H1 (cell line): Measurements from ENCODE around the gene PCDHGB1. TPM values are rescaled to one million over a fixed set of nuclear protein-coding genes. Genes with fewer than 3 reads are reported as not detected.

Experiments
- CTCF ChIA-PET: fragments of 300-600 bp; sonication (Branson Sonifier 250); formaldehyde crosslinking; loops from one replicate; lab custom pipeline; 2021; ENCODE audit not compliant: partially characterized antibody; lab: Charles Lee
- POLR2A ChIA-PET: fragments of 300-600 bp; sonication (Branson Sonifier 250); formaldehyde crosslinking; loops from one replicate; lab custom pipeline; 2021; ENCODE audit warnings: inconsistent platforms; ENCODE audit not compliant: partially characterized antibody; lab: Charles Lee
- DNase-seq, 2 experiments: peaks; one replicate each; pipeline versions ENCODE4 v3.0.0 to v3.0.0-alpha.2; 2010 to 2022; ENCODE audit warnings: low spot score in 2 of 2, low read depth in 1 of 2, mixed read lengths in 1 of 2
- FAIRE-seq: peaks from 2 replicates; lab custom pipeline; 2011; peaks lifted over from hg19 to GRCh38; lab: Jason Lieb, UNC
- H2AFZ ChIP-seq: 2 replicates; pipeline ENCODE4 v1.8.1; 2012; ENCODE audit warnings: low read length, inconsistent platforms
- H2AK5ac ChIP-seq: 2 replicates; pipeline ENCODE4 v1.6.1; 2013; ENCODE audit warnings: low read depth, low read length
- H2BK120ac ChIP-seq: replicated peaks from 2 replicates; pipeline ENCODE3; 2013; ENCODE audit warnings: low read depth, low read length, inconsistent platforms
- H2BK12ac ChIP-seq: 2 replicates; pipeline ENCODE4 v1.6.1; 2013; ENCODE audit warnings: low read depth, low read length
- H2BK15ac ChIP-seq: 2 replicates; pipeline ENCODE4 v1.6.1; 2013; ENCODE audit warnings: low read length
- H2BK20ac ChIP-seq: 2 replicates; pipeline ENCODE4 v1.6.1; 2013; ENCODE audit warnings: low read length
- H2BK5ac ChIP-seq: 2 replicates; pipeline ENCODE4 v1.6.1; 2013; ENCODE audit warnings: low read depth, low read length
- H3K14ac ChIP-seq: 2 replicates; pipeline ENCODE4 v1.6.1; 2013; ENCODE audit warnings: inconsistent platforms; ENCODE audit not compliant: insufficient read length
- H3K18ac ChIP-seq: 2 replicates; pipeline ENCODE4 v1.6.1; 2013; ENCODE audit warnings: low read length; ENCODE audit errors: extremely low read depth
- H3K23ac ChIP-seq: 2 replicates; pipeline ENCODE4 v1.6.1; 2013; ENCODE audit warnings: inconsistent platforms; ENCODE audit not compliant: insufficient read length
- H3K23me2 ChIP-seq: 2 replicates; pipeline ENCODE4 v1.6.1; 2013; ENCODE audit warnings: low read depth, low read length
- H3K27ac ChIP-seq: 2 replicates; pipeline ENCODE4 v1.6.1; 2011; ENCODE audit warnings: low read depth, low read length, inconsistent platforms
- H3K27me3 ChIP-seq, 4 experiments: replicated peaks in 1 of 4; 1 replicate in 1 of 4; 2 replicates in 3 of 4; pipeline versions ENCODE4 v1.6.1 to v1.8.1; 2011 to 2013; ENCODE audit warnings: low read length in 3 of 4, mild to moderate bottlenecking in 3 of 4, inconsistent platforms in 2 of 4, mixed read lengths in 2 of 4, moderate library complexity in 1 of 4; ENCODE audit not compliant: control insufficient read depth in 3 of 4, insufficient read depth in 3 of 4; ENCODE audit errors: extremely low read depth in 1 of 4
- H3K36me3 ChIP-seq, 4 experiments: 2 replicates each; pipeline versions ENCODE4 v1.6.1 to v1.8.1; 2011 to 2013; ENCODE audit warnings: mild to moderate bottlenecking in 4 of 4, low read length in 3 of 4, moderate library complexity in 2 of 4, control low read depth in 1 of 4, inconsistent platforms in 1 of 4; ENCODE audit not compliant: insufficient read depth in 4 of 4, control insufficient read depth in 2 of 4
- H3K4ac ChIP-seq: replicated peaks from 2 replicates; pipeline ENCODE3; 2013; ENCODE audit warnings: low read length, low read depth, mixed read lengths, inconsistent platforms; ENCODE audit not compliant: insufficient read length
- H3K4me1 ChIP-seq, 4 experiments: replicated peaks in 1 of 4; 1 replicate in 1 of 4; 2 replicates in 3 of 4; pipeline versions ENCODE4 v1.6.1 to v1.8.1; 2011 to 2013; ENCODE audit warnings: low read length in 3 of 4, inconsistent platforms in 2 of 4, mixed read lengths in 1 of 4; ENCODE audit not compliant: insufficient read depth in 4 of 4, control insufficient read depth in 3 of 4
- H3K4me2 ChIP-seq, 2 experiments: 2 replicates each; pipeline versions ENCODE4 v1.6.1 to v1.8.1; 2011 to 2013; ENCODE audit warnings: low read depth in 2 of 2, low read length in 2 of 2, control low read depth in 1 of 2, inconsistent platforms in 1 of 2, mild to moderate bottlenecking in 1 of 2; ENCODE audit not compliant: insufficient read depth in 1 of 2
- H3K4me3 ChIP-seq, 4 experiments: fragments of 200-600, 300-600 bp in 1 of 4; sonication (generic), shearing (Covaris generic), sonication (Bioruptor Twin) in 1 of 4; 2 replicates each; pipeline versions ENCODE4 v1.5.1 to v1.8.1; 2011 to 2016; ENCODE audit warnings: low read length in 4 of 4, low read depth in 3 of 4, control low read depth in 2 of 4, inconsistent platforms in 2 of 4, mild to moderate bottlenecking in 2 of 4, mixed read lengths in 1 of 4, moderate library complexity in 1 of 4; ENCODE audit not compliant: insufficient read depth in 2 of 4; ENCODE audit errors: extremely low read depth in 1 of 4
- H3K56ac ChIP-seq: replicated peaks from 2 replicates; pipeline ENCODE3; 2013; ENCODE audit warnings: low read depth, mild to moderate bottlenecking, mixed read lengths, low read length, inconsistent platforms; ENCODE audit not compliant: insufficient read length
- H3K79me1 ChIP-seq: 2 replicates; pipeline ENCODE4 v1.6.1; 2013; ENCODE audit warnings: low read depth, low read length, control low read depth
- H3K79me2 ChIP-seq, 2 experiments: 2 replicates each; pipeline versions ENCODE4 v1.6.1 to v1.8.1; 2012 to 2013; ENCODE audit warnings: low read length in 2 of 2, mild to moderate bottlenecking in 2 of 2, inconsistent platforms in 1 of 2; ENCODE audit not compliant: insufficient read depth in 2 of 2, control insufficient read depth in 1 of 2
- H3K9ac ChIP-seq, 4 experiments: replicated peaks in 1 of 4; 1 replicate in 1 of 4; 2 replicates in 3 of 4; pipeline versions ENCODE4 v1.6.1 to v1.8.1; 2011 to 2013; ENCODE audit warnings: low read depth in 3 of 4, low read length in 3 of 4, control low read depth in 2 of 4, mild to moderate bottlenecking in 2 of 4, moderate library complexity in 2 of 4, inconsistent platforms in 1 of 4; ENCODE audit errors: extremely low read depth in 1 of 4
- H3K9me3 ChIP-seq, 2 experiments: 2 replicates each; pipeline versions ENCODE4 v1.6.1 to v1.8.1; 2012 to 2013; ENCODE audit warnings: mild to moderate bottlenecking in 2 of 2, moderate library complexity in 2 of 2, control low read depth in 1 of 2, inconsistent platforms in 1 of 2, low read depth in 1 of 2, low read length in 1 of 2, mixed read lengths in 1 of 2; ENCODE audit not compliant: insufficient read depth in 2 of 2
- H4K20me1 ChIP-seq, 2 experiments: replicated peaks in 1 of 2; 2 replicates each; pipeline versions ENCODE3 to v1.8.1; 2011 to 2013; ENCODE audit warnings: inconsistent platforms in 2 of 2, low read length in 2 of 2, mild to moderate bottlenecking in 1 of 2; ENCODE audit not compliant: insufficient read depth in 2 of 2, control insufficient read depth in 1 of 2
- H4K5ac ChIP-seq: 2 replicates; pipeline ENCODE4 v1.6.1; 2013; ENCODE audit warnings: low read length, low read depth, mixed read lengths, inconsistent platforms; ENCODE audit not compliant: insufficient read length
- H4K8ac ChIP-seq: 2 replicates; pipeline ENCODE4 v1.8.0; 2013; ENCODE audit warnings: mild to moderate bottlenecking, moderate library complexity, low read length, inconsistent platforms; ENCODE audit not compliant: insufficient read depth; ENCODE audit errors: extremely low read depth
- H4K91ac ChIP-seq: replicated peaks from 2 replicates; pipeline ENCODE3; 2013; ENCODE audit warnings: low read length, mixed read lengths, inconsistent platforms; ENCODE audit not compliant: insufficient read length
- CREB1 ChIP-seq: IDR thresholded peaks from 2 replicates; pipeline ENCODE4 v1.6.1; 2012; ENCODE audit warnings: inconsistent platforms
- EGR1 ChIP-seq: IDR thresholded peaks from 2 replicates; pipeline ENCODE4 v1.6.1; 2011; ENCODE audit warnings: low read depth, low read length, borderline replicate concordance
- EP300 ChIP-seq, 2 experiments: IDR thresholded peaks; 1 replicate in 1 of 2; 2 replicates in 1 of 2; pipeline ENCODE4 v1.6.1; 2011 to 2012; ENCODE audit warnings: low read depth in 2 of 2, low read length in 2 of 2, mild to moderate bottlenecking in 2 of 2, borderline replicate concordance in 1 of 2, inconsistent platforms in 1 of 2, moderate library complexity in 1 of 2
- HDAC2 ChIP-seq, 2 experiments: fragments of 300-600 bp in 1 of 2; sonication (generic) in 1 of 2; IDR thresholded peaks; 2 replicates each; pipeline ENCODE4 v1.6.1; 2011 to 2012; ENCODE audit warnings: low read depth in 2 of 2, low read length in 2 of 2, mild to moderate bottlenecking in 2 of 2, moderate library complexity in 2 of 2, borderline replicate concordance in 1 of 2, inconsistent platforms in 1 of 2
- JUN ChIP-seq: IDR thresholded peaks from 2 replicates; pipeline ENCODE4 v1.6.1; 2011; ENCODE audit warnings: low read depth, mild to moderate bottlenecking, improper control_type of control experiment, low read length
- JUND ChIP-seq: IDR thresholded peaks from 2 replicates; pipeline ENCODE4 v1.6.1; 2011; ENCODE audit warnings: mild to moderate bottlenecking, improper control_type of control experiment, low read length
- RAD21 ChIP-seq, 2 experiments: IDR thresholded peaks in 1 of 2; conservative IDR thresholded peaks in 1 of 2; 2 replicates each; pipeline ENCODE4 v1.6.1; 2011; ENCODE audit warnings: low read depth in 2 of 2, low read length in 2 of 2, improper control_type of control experiment in 1 of 2, inconsistent platforms in 1 of 2, mild to moderate bottlenecking in 1 of 2, moderate library complexity in 1 of 2
- RFX5 ChIP-seq: IDR thresholded peaks from 2 replicates; pipeline ENCODE4 v1.6.1; 2011; ENCODE audit warnings: low read depth, low read length, improper control_type of control experiment, borderline replicate concordance
- SIRT6 ChIP-seq: IDR thresholded peaks from one replicate; pipeline ENCODE4 v1.7.1; 2012; ENCODE audit warnings: low read length, inconsistent platforms
- SP1 ChIP-seq: IDR thresholded peaks from 2 replicates; pipeline ENCODE4 v1.6.1; 2011; ENCODE audit warnings: low read depth, low read length
- TCF12 ChIP-seq: IDR thresholded peaks from 2 replicates; pipeline ENCODE4 v1.6.1; 2011; ENCODE audit warnings: low read depth, mild to moderate bottlenecking, low read length
- WGBS, 2 experiments: shearing (Covaris generic) in 1 of 2; methylation state at CpG; one replicate each; pipeline versions ENCODE4 v1.1.6 to v1.1.7; 2013 to 2015; ENCODE audit warnings: low lambda C conversion rate in 2 of 2, mixed read lengths in 2 of 2, inconsistent platforms in 1 of 2, low coverage in 1 of 2, missing lambda C conversion rate in 1 of 2; ENCODE audit not compliant: insufficient replicate concordance in 2 of 2, insufficient coverage in 1 of 2, insufficient read length in 1 of 2; ENCODE audit errors: extremely low coverage in 1 of 2, missing lambda C conversion rate in 1 of 2; 5-methylcytosine and 5-hydroxymethylcytosine counted together
- polyA plus RNA-seq, 7 experiments: library from polyadenylated mRNA; depleted of rRNA in 3 of 7; stranded (reverse) in 5 of 7; unstranded in 2 of 7; fragments of >200 nt in 5 of 7; fragments of 200-250 nt in 2 of 7; gene quantifications; 1 replicate in 5 of 7; 2 replicates in 1 of 7; 4 replicates in 1 of 7; pipeline versions ENCODE4 v1.2.1 to v1.2.3, GENCODE V29; 2011 to 2013; ENCODE audit warnings: missing spikeins in 2 of 7, mixed read lengths in 2 of 7
- total RNA-seq: library from RNA; stranded (reverse); fragmentation: NEBNext Ultra II Directional; extraction: Animal tissue kit (Norgen Biotek cat#: 25700); gene quantifications from 2 replicates; pipeline ENCODE4 v1.2.1, GENCODE V29; 2021

PCDHGB1 gene
- total and polyA plus RNA-seq, 2 of the 8 experiments (the other 6 are each of a cell fraction or from before 2014, with no cell fraction given) = 1.3 to 2.8 TPM

DNA sequence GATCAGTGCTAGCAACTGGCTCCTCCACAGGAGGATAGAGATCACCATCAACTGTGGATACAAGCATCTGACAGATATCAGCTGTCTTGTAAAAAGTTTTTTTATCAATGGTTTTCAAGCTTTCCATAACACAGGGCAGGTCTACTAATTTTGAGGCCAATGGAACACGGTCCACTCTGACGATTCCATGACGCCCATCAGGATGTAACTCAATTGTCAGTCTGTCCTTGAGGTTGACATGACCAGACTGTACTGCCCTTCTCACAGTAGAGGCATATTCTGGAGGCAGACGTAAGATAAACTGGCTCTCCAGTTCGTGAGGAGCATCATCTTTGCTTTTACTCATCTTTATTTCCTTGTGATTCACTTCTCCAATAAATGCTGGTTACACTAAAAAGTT, 30.2 kb upstream of the PCDHGB1 start:
- Histone ChIP-seq H2BK5ac (no peak overlapping the region), H2BK12ac (no peak overlapping the region), H3K27ac (no peak overlapping the region), H3K4me2 (peak overlapping the region; percentile 66 to 74), H3K4ac (no peak overlapping the region), H2BK120ac (no peak overlapping the region), H4K5ac (no peak overlapping the region), H3K18ac (no peak overlapping the region), H4K91ac (peak overlapping the region; percentile 45), H3K4me1 (no peaks in the 10 kb centered on the region), H3K79me1 (no peaks in the 10 kb centered on the region), H2AFZ (no peak overlapping the region), H3K14ac (no peak overlapping the region), H2BK15ac (no peak overlapping the region), H3K9me3 (peaks cover 22 to 27% of the 10 kb centered on the region in 2 experiments), H3K27me3 (no peaks in the 10 kb centered on the region), H3K9ac (peak overlapping the region in 1 of 4 experiments; percentile 42; a peak in 1 of 7 replicates), H3K56ac (no peak overlapping the region), H3K36me3 (peaks cover 5 to 27% (median 19%) of the 10 kb centered on the region in 4 experiments; a peak in 6 of 8 replicates), H2BK20ac (no peak overlapping the region), H2AK5ac (peak overlapping the region; percentile 84; the same call in 1 of the 2 replicates), H3K79me2 (peaks cover 11 to 25% of the 10 kb centered on the region in 2 experiments), H3K23ac (no peak overlapping the region), H3K4me3 (peak overlapping the region; percentile 79 to 99 (median 92)), H3K23me2 (peaks cover 3% of the 10 kb centered on the region), H4K8ac (no peak overlapping the region), H4K20me1 (no peaks in the 10 kb centered on the region)
- TF ChIP-seq TCF12 (no peak), HDAC2 (IDR thresholded peaks at IDR 0.05; ENCODE audit: borderline replicate concordance in 1 of 2, low read depth in 2 of 2, low read length in 2 of 2) (no peak), SIRT6 (no peak), SP1 (no peak), CREB1 (no peak), RFX5 (no peak), EGR1 (no peak), EP300 (IDR thresholded peaks at IDR 0.05; ENCODE audit: borderline replicate concordance in 1 of 2, low read depth in 2 of 2, low read length in 2 of 2) (no peak), JUN (no peak), JUND (no peak), RAD21 (IDR thresholded peaks at IDR 0.05 in 1 of 2, conservative IDR thresholded peaks at IDR 0.05 in 1 of 2; ENCODE audit: low read depth in 2 of 2, low read length in 2 of 2) (no peak)
- ChIA-PET POLR2A (interaction anchor here (0.6 to 3.1 kb wide), 18 partner anchors 8 to 197 kb away, joined by 3 to 18 read pairs (median 5); partner anchors contain the start of genes PCDHB15, PCDHGA1, PCDHGA10 and PCDHGA2), CTCF (interaction anchor here (0.6 to 5.0 kb wide), 54 partner anchors 10 to 298 kb away, joined by 3 to 30 read pairs (median 5); partner anchors contain the start of genes PCDHB12, PCDHB13, PCDHB14 and PCDHB15)
- DNase-seq = no peak
- FAIRE-seq = peak; percentile 36
- whole genome bisulfite sequencing, 2 experiments = 84% methylated on average over 5 of the region's 5 CpGs; no CpG with 5 or more reads in 1 of the 2 experiments
